OCI-LY1 (cell line): Measurements from ENCODE around the gene UCKL1.
A peak's percentile ranks its signal among the peaks of the same experiment; 100 is the strongest.

Experiments
- H2AFZ ChIP-seq: fragments of 200-600 bp; sonication (generic), shearing (Covaris generic); 2 replicates; pipeline ENCODE4 v1.6.0; 2014; ENCODE audit warnings: antibody characterized with exemption, mild to moderate bottlenecking, low read length
- H3F3A ChIP-seq: fragments of 200-600 bp; sonication (generic), shearing (Covaris generic); 2 replicates; pipeline ENCODE4 v1.6.0; 2014; ENCODE audit warnings: mild to moderate bottlenecking, antibody characterized with exemption, low read length, moderate library complexity; ENCODE audit not compliant: insufficient read depth
- H3K27ac ChIP-seq: fragments of 200-600 bp; sonication (generic); 2 replicates; pipeline ENCODE4 v1.5.1; 2014; ENCODE audit warnings: low read length, mixed run types, mild to moderate bottlenecking, low read depth; ENCODE audit not compliant: poor library complexity, severe bottlenecking
- H3K27me3 ChIP-seq: fragments of 200-600 bp; sonication (generic); 2 replicates; pipeline ENCODE4 v1.6.0; 2014; ENCODE audit warnings: antibody characterized with exemption, mild to moderate bottlenecking, low read length, moderate library complexity; ENCODE audit not compliant: insufficient read depth
- H3K36me3 ChIP-seq: fragments of 200-600 bp; sonication (generic); 2 replicates; pipeline ENCODE4 v1.6.1; 2014; ENCODE audit warnings: mild to moderate bottlenecking, antibody characterized with exemption, low read length, moderate library complexity, mixed read lengths; ENCODE audit not compliant: insufficient read depth
- H3K4me1 ChIP-seq: fragments of 200-600 bp; sonication (generic); 2 replicates; pipeline ENCODE4 v1.5.1; 2014; ENCODE audit warnings: mild to moderate bottlenecking, low read length, moderate library complexity; ENCODE audit not compliant: insufficient read depth, severe bottlenecking
- H3K4me2 ChIP-seq: fragments of 200-600 bp; sonication (generic), shearing (Covaris generic); 2 replicates; pipeline ENCODE4 v1.6.1; 2014; ENCODE audit warnings: low read length
- H3K4me3 ChIP-seq: fragments of 200-600 bp; sonication (generic); 2 replicates; pipeline ENCODE4 v1.5.1; 2014; ENCODE audit warnings: low read length, low read depth, mild to moderate bottlenecking, mixed read lengths; ENCODE audit not compliant: poor library complexity, severe bottlenecking
- H3K79me2 ChIP-seq: fragments of 200-600 bp; shearing (Covaris generic); 2 replicates; pipeline ENCODE4 v1.6.1; 2016; ENCODE audit warnings: mixed run types, low read length, mixed read lengths; ENCODE audit not compliant: insufficient read depth
- H3K9ac ChIP-seq: fragments of 200-600 bp; sonication (generic), shearing (Covaris generic); 2 replicates; pipeline ENCODE4 v1.6.1; 2014; ENCODE audit warnings: mild to moderate bottlenecking, low read length, mixed read lengths
- H3K9me2 ChIP-seq: fragments of 200-600 bp; sonication (generic), shearing (Covaris generic); 2 replicates; pipeline ENCODE4 v1.6.1; 2014; ENCODE audit warnings: low read depth, mild to moderate bottlenecking, low read length, mixed read lengths
- H3K9me3 ChIP-seq: fragments of 200-600 bp; shearing (Covaris generic); 2 replicates; pipeline ENCODE4 v1.6.1; 2014; ENCODE audit warnings: low read length, mixed read lengths
- H4K20me1 ChIP-seq: fragments of 200-600 bp; sonication (generic), shearing (Covaris generic); 2 replicates; pipeline ENCODE4 v1.6.0; 2016; ENCODE audit warnings: mild to moderate bottlenecking, low read length; ENCODE audit not compliant: insufficient read depth
- CTCF ChIP-seq: fragments of 200-600 bp; sonication (generic), shearing (Covaris generic); IDR thresholded peaks from 2 replicates; pipeline ENCODE4 v1.5.1; 2017; ENCODE audit warnings: mild to moderate bottlenecking, antibody characterized with exemption, low read length, moderate library complexity, mixed read lengths
- EZH2 ChIP-seq: fragments of 200-600 bp; sonication (generic), shearing (Covaris generic); IDR thresholded peaks from 2 replicates; pipeline ENCODE4 v1.8.0; 2017; ENCODE audit warnings: borderline replicate concordance, mixed run types, mild to moderate bottlenecking, antibody characterized with exemption, low read length, moderate library complexity, mixed read lengths

Gene UCKL1

GRCh38 chr20:63892402-63892801 is 63.8 kb downstream of the UCKL1 start:
- Histone ChIP-seq H3K4me2 (no peak overlapping the region), H4K20me1 (no peaks in the 10 kb centered on the region), H3K27ac (no peak overlapping the region), H3K4me3 (no peak overlapping the region), H3K4me1 (peaks cover 16% of the 10 kb centered on the region), H3K9me2 (no peaks in the 10 kb centered on the region), H3F3A (no peaks in the 10 kb centered on the region), H3K27me3 (no peaks in the 10 kb centered on the region), H3K36me3 (peaks cover 31% of the 10 kb centered on the region), H2AFZ (no peak overlapping the region), H3K9me3 (no peaks in the 10 kb centered on the region), H3K79me2 (peaks cover 19% of the 10 kb centered on the region), H3K9ac (no peak overlapping the region)
- TF ChIP-seq CTCF: no peak
- TF ChIP-seq EZH2: no peak

- peaks cover 9% of the 10 kb centered on the region for H3K79me2 ChIP-seq
- no peaks in the 10 kb centered on the region for H3K27me3 ChIP-seq
- no peaks in the 10 kb centered on the region for H3K9me2 ChIP-seq
- H3K4me3 ChIP-seq: no peak overlapping the region
- peak; percentile 1 for TF ChIP-seq CTCF
- no peak for TF ChIP-seq EZH2
- H2AFZ ChIP-seq: no peak overlapping the region
- H3K4me2 ChIP-seq: no peak overlapping the region
- no peak overlapping the region for H3K9ac ChIP-seq
- no peaks in the 10 kb centered on the region for H3K9me3 ChIP-seq
- H3F3A ChIP-seq: no peaks in the 10 kb centered on the region
- no peaks in the 10 kb centered on the region for H4K20me1 ChIP-seq
- peaks cover 5% of the 10 kb centered on the region for H3K4me1 ChIP-seq
- peaks cover 34% of the 10 kb centered on the region for H3K36me3 ChIP-seq
- no peak overlapping the region for H3K27ac ChIP-seq
Measured at GRCh38 chr20:63891061-63892002, 64.9 kb downstream of the UCKL1 start.

GRCh38 chr20:63890616-63891015 is 65.6 kb downstream of the UCKL1 start:
- no peak for TF ChIP-seq EZH2
- H4K20me1 ChIP-seq: no peaks in the 10 kb centered on the region

More at GRCh38 chr20:63890616-63891015, 65.6 kb downstream of the UCKL1 start:
- no peaks in the 10 kb centered on the region for H3K4me1 ChIP-seq
- no peaks in the 10 kb centered on the region for H3K9me2 ChIP-seq
- no peak overlapping the region for H3K27ac ChIP-seq
- no peak overlapping the region for H3K9ac ChIP-seq
- H3K9me3 ChIP-seq: no peaks in the 10 kb centered on the region
- no peak overlapping the region for H3K4me2 ChIP-seq
- H3K27me3 ChIP-seq: no peaks in the 10 kb centered on the region
- peaks cover 38% of the 10 kb centered on the region for H3K36me3 ChIP-seq
- H2AFZ ChIP-seq: no peak overlapping the region
- no peak overlapping the region for H3K4me3 ChIP-seq
- no peaks in the 10 kb centered on the region for H3F3A ChIP-seq
- H3K79me2 ChIP-seq: peaks cover 2% of the 10 kb centered on the region
